ENCODE measurements around the gene LAMC2.
"Not testable (repeated sequence)": the region's sequence is repeated elsewhere in the genome, so short reads cannot be mapped to it uniquely, and the experiment has no call there.

The LAMC2 gene

GRCh38 chr1:183185941-183186490, at the start of gene LAMC2:
Gene LAMC2 (plus strand): TSS chr1:183186264. CDS start chr1:183186353, 89 bp downstream.
- peak; percentile 10 for DNase-seq

GRCh38 chr1:183137782-183138181, 48.3 kb upstream of the LAMC2 start:
- DNase-seq, result no peak

GRCh38 chr1:183138301-183138700, 47.8 kb upstream of the LAMC2 start:
- no peak for DNase-seq

GRCh38 chr1:183139281-183139942, 46.7 kb upstream of the LAMC2 start:
- DNase-seq, result no peak

- DNase-seq, result no peak
These were observed 45.4 kb upstream of the LAMC2 start for GRCh38 chr1:183140633-183141032.

- DNase-seq, result no peak
These were observed 43.9 kb upstream of the LAMC2 start for GRCh38 chr1:183142171-183142570.

- no peak for DNase-seq
These were observed 42.3 kb upstream of the LAMC2 start for GRCh38 chr1:183143576-183144315.

GRCh38 chr1:183144752-183145151, 41.3 kb upstream of the LAMC2 start:
- no peak for DNase-seq

- DNase-seq, result no peak
These were observed 38.3 kb upstream of the LAMC2 start for GRCh38 chr1:183147735-183148134.

GRCh38 chr1:183148599-183148998, 37.5 kb upstream of the LAMC2 start:
- no peak for DNase-seq

- no peak for DNase-seq
These were observed 36.8 kb upstream of the LAMC2 start for GRCh38 chr1:183149273-183149672.

GRCh38 chr1:183150032-183150431, 36.0 kb upstream of the LAMC2 start:
- DNase-seq, result not testable (repeated sequence)

- DNase-seq, result no peak
These were observed 35.6 kb upstream of the LAMC2 start for GRCh38 chr1:183150445-183150844.

- no peak for DNase-seq
These were observed 33.9 kb upstream of the LAMC2 start for GRCh38 chr1:183152180-183152579.

- no peak for DNase-seq
These were observed 30.1 kb upstream of the LAMC2 start for GRCh38 chr1:183155939-183156338.

- no peak for DNase-seq
These were observed 26.1 kb upstream of the LAMC2 start for GRCh38 chr1:183159960-183160359.

GRCh38 chr1:183161391-183161790, 24.7 kb upstream of the LAMC2 start:
- DNase-seq, result no peak

- DNase-seq, result no peak
These were observed 22.7 kb upstream of the LAMC2 start for GRCh38 chr1:183163316-183163715.

- no peak for DNase-seq
These were observed 21.7 kb upstream of the LAMC2 start for GRCh38 chr1:183164340-183164739.

- DNase-seq, result no peak
These were observed 21.1 kb upstream of the LAMC2 start for GRCh38 chr1:183164963-183165362.

GRCh38 chr1:183165456-183165855, 20.6 kb upstream of the LAMC2 start:
- no peak for DNase-seq

- DNase-seq, result no peak
These were observed 19.6 kb upstream of the LAMC2 start for GRCh38 chr1:183166454-183166853.

- DNase-seq, result no peak
These were observed 18.4 kb upstream of the LAMC2 start for GRCh38 chr1:183167676-183168075.

GRCh38 chr1:183168308-183168707, 17.8 kb upstream of the LAMC2 start:
- no peak for DNase-seq
